DMS 273 (cell line): ENCODE measurements around the gene CNFN.
A peak's percentile ranks its signal among the peaks of the same experiment; 100 is the strongest.
"Not testable (repeated sequence)": the region's sequence is repeated elsewhere in the genome, so short reads cannot be mapped to it uniquely, and the experiment has no call there.

ENCODE experiments used
- DNase-seq: peaks from one replicate; lab custom pipeline; 2025; ENCODE audit not compliant: unreplicated experiment; lab: John Stamatoyannopoulos, UW

The CNFN gene

DNA sequence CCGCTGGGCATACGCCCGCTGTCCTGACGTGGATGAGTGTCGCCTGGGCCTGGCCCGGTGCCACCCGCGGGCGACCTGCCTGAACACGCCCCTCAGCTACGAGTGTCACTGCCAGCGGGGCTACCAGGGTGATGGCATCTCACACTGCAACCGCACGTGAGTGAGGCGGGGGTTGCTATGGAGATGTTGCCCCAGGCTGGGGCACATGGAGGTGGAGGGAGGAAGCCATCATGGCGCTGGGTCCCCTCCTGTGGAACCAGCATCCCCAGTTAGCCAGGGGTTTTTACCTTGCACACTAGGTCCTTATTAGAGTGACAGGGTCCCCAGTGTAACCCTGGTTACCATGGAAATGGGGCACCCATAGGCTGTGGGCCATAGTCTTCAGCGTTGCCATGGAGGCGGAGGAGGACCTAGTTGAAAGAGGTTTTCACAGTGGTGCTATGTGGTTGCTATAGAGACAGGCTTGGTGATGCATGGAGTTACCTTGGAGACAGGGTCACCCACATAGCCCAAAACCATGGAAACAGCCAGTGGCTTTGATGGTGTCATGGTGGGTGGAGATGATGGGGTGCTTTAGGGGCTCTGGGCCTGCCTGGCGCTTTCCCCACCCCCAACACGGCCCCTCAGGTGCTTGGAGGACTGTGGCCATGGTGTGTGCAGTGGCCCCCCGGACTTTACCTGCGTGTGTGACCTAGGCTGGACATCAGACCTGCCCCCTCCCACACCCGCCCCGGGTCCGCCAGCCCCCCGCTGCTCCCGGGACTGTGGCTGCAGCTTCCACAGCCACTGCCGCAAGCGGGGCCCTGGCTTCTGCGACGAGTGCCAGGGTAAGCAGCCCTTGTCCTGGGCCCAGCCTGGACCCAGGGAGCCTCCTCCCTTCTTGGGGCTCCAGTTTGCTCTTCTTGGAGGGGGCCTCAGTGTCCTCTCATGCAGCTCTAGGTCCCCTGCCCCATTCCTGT is 37.5 kb downstream of the CNFN start:
- peak; percentile 41 for DNase-seq

DNA sequence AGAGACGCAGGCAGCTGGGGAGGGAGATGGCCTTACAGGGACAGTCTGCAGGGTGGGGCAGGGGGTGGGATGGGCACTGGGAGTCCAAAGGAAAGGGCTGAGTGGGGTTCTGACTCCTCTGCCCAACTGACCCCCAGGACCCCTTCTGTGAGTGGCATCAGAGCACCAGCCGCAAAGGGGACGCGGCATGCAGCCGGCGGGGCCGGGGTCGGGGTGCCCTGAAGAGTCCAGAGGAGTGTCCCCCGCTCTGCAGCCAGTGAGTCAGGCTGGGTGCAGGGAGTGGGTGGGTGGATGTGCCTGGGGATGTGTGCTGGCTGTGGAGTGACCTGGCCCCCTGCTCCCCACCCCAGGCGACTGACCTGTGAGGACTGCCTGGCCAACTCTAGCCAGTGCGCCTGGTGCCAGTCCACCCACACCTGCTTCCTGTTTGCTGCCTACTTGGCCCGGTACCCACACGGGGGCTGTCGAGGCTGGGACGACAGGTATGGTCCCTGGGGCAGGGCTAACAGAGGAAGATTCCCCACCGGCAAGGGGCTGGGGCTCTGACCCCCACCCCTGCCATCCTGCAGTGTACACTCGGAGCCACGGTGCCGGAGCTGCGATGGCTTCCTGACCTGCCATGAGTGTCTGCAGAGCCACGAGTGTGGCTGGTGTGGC is 38.9 kb downstream of the CNFN start:
- DNase-seq: no peak

DNA sequence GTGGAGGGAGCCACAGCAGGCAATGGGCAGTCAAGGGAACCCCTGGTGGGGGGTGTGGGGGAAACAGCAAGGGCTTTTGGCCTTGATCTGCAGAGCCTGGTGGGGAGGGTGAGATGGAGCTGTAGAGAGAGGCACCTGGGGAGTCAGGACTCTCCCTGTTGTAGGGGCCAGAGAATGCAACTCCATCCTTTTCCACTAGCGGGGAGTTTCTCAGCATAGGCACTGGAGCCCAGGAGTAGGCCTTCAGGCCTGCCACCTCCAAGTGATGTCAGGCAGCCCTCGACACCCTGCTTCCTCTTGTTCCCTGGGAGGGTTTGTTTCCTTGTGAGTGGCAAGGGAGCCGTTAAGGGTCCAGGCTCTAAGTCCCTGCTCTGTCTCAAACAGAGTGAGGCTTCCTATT is 39.7 kb downstream of the CNFN start:
- no peak for DNase-seq

DNA sequence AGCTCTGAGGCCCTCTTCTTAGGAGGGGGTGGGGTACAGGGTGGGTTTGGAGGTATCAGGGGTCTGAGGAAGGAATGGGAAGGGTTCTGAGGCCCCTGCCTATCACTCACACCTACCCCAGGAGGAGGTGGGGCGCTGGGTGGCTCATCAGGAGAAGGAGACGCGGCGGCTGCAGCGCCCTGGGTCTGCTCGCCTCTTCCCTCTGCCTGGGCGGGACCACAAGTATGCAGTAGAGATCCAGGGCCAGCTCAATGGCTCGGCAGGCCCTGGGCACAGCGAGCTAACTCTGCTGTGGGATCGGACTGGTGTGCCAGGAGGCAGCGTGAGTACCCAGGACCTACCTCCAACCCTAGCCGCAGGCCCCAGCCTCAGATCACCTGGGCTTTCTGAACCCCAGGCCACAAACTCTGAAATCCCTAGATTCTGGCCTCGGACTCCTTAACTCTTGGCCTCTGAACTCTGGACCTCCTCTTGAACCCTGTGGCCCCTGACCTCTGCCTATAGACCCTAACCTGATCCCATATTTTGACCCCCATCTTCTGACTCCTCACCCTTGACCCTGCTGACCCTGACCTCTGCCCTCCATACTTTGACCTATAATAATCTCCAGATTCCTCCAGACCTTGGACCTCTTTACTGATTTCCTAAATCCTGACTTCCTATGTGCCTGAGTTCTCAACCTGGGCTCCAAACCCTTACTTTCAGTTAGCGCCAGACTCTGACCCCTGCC is 40.6 kb downstream of the CNFN start:
- DNase-seq: no peak

DNA sequence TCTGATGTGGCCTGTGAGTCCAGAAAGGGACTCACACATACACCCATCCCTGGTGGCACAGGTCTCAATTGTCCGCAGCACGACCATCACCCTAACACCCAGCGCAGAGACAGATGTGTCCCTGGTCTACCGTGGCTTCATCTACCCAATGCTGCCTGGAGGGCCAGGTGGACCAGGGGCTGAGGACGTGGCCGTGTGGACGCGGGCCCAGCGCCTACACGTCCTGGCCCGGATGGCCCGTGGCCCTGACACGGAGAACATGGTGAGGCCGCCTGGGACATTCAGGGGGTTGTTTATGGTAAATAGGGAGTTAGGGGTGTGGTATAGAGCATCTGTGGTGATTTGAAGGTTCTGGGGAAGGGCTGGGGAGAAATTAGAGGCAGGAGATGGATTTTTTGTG is 41.9 kb downstream of the CNFN start:
- no peak for DNase-seq

DNA sequence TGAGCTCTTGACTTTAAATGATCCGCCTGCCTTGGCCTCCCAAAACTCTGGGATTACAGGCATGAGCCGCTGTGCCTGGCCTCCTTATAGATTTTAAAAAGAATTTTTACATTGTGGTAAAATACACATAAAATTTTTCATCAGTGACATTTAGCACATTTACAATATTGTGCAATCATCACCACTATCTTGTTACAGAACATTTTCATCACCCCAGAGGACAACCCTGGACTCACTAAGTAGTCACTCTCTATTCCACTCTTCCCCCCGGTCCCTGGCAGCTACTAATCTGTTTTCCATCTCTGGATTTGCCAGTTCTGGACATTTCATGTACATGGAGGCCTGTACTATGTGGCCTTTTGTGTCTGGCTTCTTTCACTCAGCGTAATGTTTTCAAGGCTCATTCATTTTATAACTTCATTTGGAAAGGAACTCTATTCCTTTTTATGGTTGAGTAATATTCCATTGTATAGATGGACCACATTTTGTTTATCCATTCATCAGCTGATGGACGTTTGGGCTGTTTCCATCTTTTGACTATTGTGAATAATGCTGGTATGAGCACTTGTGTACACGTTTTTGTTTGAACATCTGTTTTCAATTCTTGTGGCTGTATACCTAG is 44.8 kb downstream of the CNFN start:
- DNase-seq: no peak

DNA sequence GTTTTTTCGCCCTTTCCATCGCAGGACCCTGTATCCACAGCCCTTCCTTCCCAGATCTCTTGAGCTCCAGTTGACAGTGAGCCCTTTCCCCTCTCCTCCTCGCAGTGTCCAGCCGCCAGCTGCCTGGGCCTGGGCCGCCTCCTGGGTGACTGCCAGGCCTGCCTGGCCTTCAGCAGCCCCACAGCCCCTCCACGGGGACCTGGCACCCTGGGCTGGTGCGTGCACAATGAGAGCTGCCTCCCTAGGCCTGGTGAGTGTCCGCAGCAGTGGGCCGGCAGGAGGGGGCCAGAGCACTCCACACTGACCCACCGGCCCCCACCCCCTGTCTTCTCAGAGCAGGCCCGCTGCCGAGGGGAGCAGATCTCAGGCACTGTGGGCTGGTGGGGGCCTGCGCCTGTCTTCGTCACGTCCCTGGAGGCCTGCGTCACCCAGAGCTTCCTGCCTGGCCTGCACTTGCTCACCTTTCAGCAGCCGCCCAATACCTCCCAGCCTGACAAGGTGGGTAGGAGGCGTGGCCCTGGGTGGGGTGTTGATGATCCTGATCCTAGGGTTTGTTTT is 45.7 kb downstream of the CNFN start:
- DNase-seq: no peak

DNA sequence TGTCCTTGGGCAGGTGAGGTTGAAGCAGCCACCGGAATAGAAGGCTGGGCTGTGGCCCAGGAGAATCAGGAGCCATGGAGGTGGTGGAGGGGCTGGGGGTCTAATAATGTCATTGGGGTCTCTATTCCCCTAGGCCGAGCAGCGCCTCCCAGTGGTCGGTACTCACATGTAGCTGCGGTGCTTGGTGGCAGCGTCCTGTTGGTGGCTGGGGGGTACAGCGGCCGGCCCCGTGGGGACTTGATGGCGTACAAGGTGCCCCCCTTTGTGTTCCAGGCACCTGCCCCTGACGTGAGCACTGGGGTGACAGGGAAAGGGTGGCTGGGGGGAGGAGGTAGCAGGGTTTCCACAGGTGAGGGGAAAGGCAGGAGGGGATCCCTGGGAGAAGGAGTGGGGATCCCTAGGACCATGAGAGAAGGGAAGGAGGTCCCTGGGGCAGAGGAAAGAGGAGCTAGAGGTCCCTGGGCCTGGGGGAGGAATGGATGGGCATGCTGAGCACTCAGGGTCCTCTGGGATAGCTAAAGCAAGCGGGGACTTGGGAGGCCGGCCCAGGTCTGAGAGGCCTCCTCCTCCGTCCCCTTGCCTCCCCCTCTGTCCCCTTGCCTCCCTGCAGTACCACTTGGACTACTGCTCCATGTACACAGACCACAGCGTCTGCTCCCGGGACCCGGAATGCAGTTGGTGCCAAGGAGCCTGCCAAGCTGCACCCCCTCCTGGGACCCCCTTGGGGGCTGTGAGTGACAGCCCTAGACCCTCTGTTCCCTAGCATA is 46.6 kb downstream of the CNFN start:
- DNase-seq: no peak

DNA sequence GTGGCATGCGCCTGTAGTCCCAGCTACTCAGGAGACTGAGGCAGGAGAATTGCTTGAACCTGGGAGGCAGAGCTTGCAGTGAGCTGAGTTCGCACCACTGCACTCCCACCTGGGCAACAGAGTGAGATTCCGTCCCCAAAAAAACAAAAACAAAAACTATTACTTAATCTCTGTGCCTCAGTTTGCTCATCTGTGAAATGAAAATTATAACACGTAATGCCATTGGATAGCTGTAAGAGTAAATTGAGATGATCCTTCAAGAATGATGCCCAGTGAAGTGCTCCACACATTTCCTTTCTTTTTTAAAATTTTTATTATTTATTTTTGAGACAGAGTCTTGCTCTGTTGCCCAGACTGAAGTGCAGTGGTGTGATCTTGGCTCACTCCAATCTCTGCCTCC is 50.2 kb downstream of the CNFN start:
- not testable (repeated sequence) for DNase-seq

DNA sequence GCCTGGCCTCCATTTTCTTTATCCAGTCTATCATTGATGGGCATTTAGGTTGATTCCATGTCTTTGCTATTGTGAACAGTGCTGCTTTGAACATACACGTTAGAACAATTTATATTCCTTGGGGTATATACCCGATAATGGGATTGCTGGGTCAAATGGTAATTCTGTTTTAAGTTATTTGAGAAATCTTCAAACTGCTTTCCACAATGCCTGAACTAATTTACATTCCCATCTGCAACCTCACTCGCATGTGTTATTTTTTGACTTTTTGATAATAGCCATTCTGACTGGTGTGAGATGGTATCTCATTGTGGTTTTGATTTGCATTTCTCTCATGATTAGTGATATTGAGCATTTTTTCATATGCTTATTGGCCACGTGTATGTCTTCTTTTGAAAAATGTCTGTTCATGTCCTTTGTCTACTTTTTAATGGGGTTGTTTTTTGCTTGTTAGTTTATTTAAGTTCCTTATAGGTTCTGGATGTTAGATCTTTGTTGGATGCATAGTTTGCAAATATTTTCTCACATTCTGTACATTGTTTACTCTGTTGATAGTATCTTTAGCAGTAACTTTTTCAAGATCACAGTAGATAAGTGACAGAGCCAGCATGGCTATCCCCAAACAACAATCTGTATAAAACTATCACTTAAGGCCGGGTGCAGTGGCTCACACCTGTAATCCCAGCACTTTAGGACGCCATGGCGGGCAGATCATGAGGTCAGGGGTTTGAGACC is 50.8 kb downstream of the CNFN start:
- not testable (repeated sequence) for DNase-seq
